T-helper 17 cell (primary cell): ENCODE results near the gene SYT9. TPM values are rescaled to one million over a fixed set of nuclear protein-coding genes. Genes with fewer than 3 reads are reported as not detected.

Source experiments
- ATAC-seq: fragments of 150-1000 bp; cut with Tn5 transposase; 2 replicates; pipeline ENCODE4 v1.10.0; 2021; ENCODE audit warnings: mild to moderate bottlenecking, moderate library complexity
- DNase-seq, 3 donors: peaks; one replicate each; pipeline versions ENCODE4 v3.0.0 to v3.0.0-alpha.2; 2020 to 2021
- H3K9me3 ChIP-seq: one replicate; pipeline ENCODE4 v1.7.0; 2013; ENCODE audit warnings: low read length, mild to moderate bottlenecking; ENCODE audit not compliant: control insufficient read depth, poor library complexity, severe bottlenecking
- H3K27ac Mint-ChIP-seq: one replicate; pipeline ENCODE4 v1.8.0; 2022; ENCODE audit warnings: mild to moderate bottlenecking, moderate library complexity, mixed read lengths
- H3K27me3 Mint-ChIP-seq: one replicate; pipeline ENCODE4 v1.8.0; 2022; ENCODE audit warnings: mixed read lengths
- H3K36me3 Mint-ChIP-seq: one replicate; pipeline ENCODE4 v1.8.0; 2022; ENCODE audit warnings: low read depth, mixed read lengths
- H3K4me1 Mint-ChIP-seq: one replicate; pipeline ENCODE4 v1.8.0; 2022; ENCODE audit warnings: mild to moderate bottlenecking, mixed read lengths
- H3K4me3 Mint-ChIP-seq: one replicate; pipeline ENCODE4 v1.8.0; 2022; ENCODE audit warnings: mild to moderate bottlenecking, moderate library complexity, mixed read lengths
- total RNA-seq, 4 donors: library from RNA in 2 of 4; stranded (reverse) in 2 of 4; gene quantifications; one replicate each; pipeline ENCODE4 v1.2.3 and lab custom pipeline; 2022 to 2026

Gene SYT9
- total RNA-seq, 2 donors from 2014 or later: not detected

DNA sequence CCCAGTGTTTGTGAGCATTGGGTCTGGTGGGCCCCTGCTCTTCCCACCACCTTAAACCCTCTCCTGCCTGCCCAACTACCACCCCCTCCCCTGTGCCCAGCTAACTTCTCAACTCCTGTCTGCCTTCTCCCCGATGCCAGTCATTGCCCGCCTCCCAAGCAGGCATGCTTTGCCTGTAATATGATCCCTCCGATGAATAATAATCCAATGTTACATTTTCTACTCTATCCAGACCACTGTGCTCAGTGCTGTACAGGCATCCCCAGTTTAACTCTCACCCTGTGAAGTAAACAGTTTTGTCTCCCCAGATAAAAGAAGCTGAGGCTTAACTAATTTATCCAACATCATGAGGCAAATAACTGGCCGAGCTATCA lies 198.1 kb downstream of the SYT9 start:
- no peak overlapping the region for H3K4me3 Mint-ChIP-seq
- H3K27ac Mint-ChIP-seq: no peak overlapping the region

GRCh38 chr11:7450836-7451235 lies 199.1 kb downstream of the SYT9 start:
- peaks cover 3% of the 10 kb centered on the region for H3K36me3 Mint-ChIP-seq
- peaks cover 6% of the 10 kb centered on the region for H3K27me3 Mint-ChIP-seq

More for the DNA sequence above, 198.1 kb downstream of the SYT9 start:
- DNase-seq (no peak), ATAC-seq (no peak)
- peaks cover 3% of the 10 kb centered on the region for H3K36me3 Mint-ChIP-seq
- peaks cover 14% of the 10 kb centered on the region for H3K27me3 Mint-ChIP-seq
- peaks cover 2% of the 10 kb centered on the region for H3K4me1 Mint-ChIP-seq
- no peaks in the 10 kb centered on the region for H3K9me3 ChIP-seq

GRCh38 chr11:7451520-7451919 lies 199.8 kb downstream of the SYT9 start:
- DNase-seq: no peak
- H3K9me3 ChIP-seq: no peaks in the 10 kb centered on the region
- H3K4me1 Mint-ChIP-seq: peaks cover 2% of the 10 kb centered on the region
- H3K27me3 Mint-ChIP-seq: peaks cover 5% of the 10 kb centered on the region
- H3K4me3 Mint-ChIP-seq: no peak overlapping the region
- no peak for ATAC-seq
- peaks cover 3% of the 10 kb centered on the region for H3K36me3 Mint-ChIP-seq
- H3K27ac Mint-ChIP-seq: no peak overlapping the region

More at GRCh38 chr11:7450836-7451235, 199.1 kb downstream of the SYT9 start:
- Mint-ChIP-seq H3K27ac (no peak overlapping the region), H3K4me3 (no peak overlapping the region), H3K4me1 (peaks cover 2% of the 10 kb centered on the region)
- H3K9me3 ChIP-seq: no peaks in the 10 kb centered on the region
- no peak for DNase-seq
- no peak for ATAC-seq

DNA sequence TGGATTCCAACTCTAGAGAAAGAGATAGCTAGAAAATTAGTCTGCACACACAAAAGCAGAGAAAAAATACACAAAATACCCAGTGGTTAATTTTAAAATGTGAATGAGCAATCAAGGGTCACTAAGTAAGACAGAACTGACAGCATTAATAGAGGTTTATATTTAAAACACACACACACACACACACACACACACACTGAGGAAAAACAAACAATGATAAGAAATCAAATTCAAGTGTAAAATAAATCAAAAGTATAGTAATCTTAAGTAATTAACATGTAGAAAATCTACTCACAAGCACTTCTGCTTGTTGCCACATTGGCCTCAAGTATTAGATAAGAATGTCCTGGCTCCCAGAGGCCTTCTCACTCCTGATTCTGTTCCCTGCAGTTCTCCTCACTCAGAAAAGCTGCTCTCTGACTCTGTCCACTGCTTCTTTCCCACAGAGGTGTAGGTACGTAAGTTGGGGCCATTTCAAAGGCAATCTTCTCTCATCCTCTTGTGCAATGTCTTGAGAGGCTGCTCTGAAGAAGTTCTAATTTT lies 200.3 kb downstream of the SYT9 start:
- H3K27me3 Mint-ChIP-seq: peaks cover 4% of the 10 kb centered on the region
- peaks cover 3% of the 10 kb centered on the region for H3K36me3 Mint-ChIP-seq
- no peak for DNase-seq
- H3K27ac Mint-ChIP-seq: no peak overlapping the region
- H3K4me3 Mint-ChIP-seq: no peak overlapping the region
- H3K9me3 ChIP-seq: no peaks in the 10 kb centered on the region
- no peak for ATAC-seq
- peaks cover 2% of the 10 kb centered on the region for H3K4me1 Mint-ChIP-seq

DNA sequence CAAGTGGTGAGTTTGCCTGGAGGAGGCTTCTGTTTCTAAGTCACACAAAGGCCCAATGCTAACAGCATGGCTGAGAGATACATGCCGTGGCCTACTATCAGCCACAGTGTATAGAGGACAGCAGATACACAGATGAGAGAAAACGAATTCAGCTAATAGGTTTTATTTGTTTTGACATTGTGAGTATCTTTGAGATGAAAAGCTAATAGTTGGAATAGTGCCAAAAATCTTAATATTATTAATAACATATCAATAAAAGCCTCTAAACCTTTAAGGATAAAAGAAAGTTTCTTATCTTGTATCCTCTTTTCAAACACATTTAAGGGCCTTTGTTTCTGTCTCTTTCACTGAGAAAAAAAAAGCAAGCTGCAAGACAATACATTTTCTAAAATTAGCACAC lies 203.2 kb downstream of the SYT9 start:
- DNase-seq: no peak
- Mint-ChIP-seq H3K4me1 (peaks cover 1% of the 10 kb centered on the region), H3K27me3 (no peaks in the 10 kb centered on the region), H3K27ac (no peak overlapping the region), H3K4me3 (no peak overlapping the region), H3K36me3 (no peaks in the 10 kb centered on the region)
- no peaks in the 10 kb centered on the region for H3K9me3 ChIP-seq
- ATAC-seq: no peak

DNA sequence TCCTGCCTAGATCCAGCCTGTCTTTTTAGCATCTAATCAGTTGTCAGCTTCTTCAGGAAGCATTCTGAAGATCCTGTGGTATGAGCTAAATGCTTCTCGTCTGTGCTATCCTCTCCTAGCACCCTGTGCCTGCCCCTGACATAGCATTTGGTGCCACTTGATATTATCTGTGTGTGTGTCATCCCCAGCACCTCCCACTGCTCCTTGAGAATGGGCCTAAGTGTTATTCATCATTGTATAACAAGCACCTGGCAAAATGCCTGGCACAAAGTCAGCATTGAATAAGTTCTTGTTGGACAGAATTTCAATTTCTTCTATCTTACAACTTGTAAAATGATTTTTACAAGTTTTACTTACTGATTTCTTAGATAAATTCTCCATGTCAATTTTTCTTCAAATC lies 205.5 kb downstream of the SYT9 start:
- Mint-ChIP-seq H3K4me3 (no peak overlapping the region), H3K27me3 (no peaks in the 10 kb centered on the region), H3K36me3 (no peaks in the 10 kb centered on the region), H3K27ac (peak overlapping the region; percentile 29), H3K4me1 (peaks cover 1% of the 10 kb centered on the region)
- no peaks in the 10 kb centered on the region for H3K9me3 ChIP-seq
- DNase-seq: no peak
- no peak for ATAC-seq

GRCh38 chr11:7462706-7463105 lies 211.0 kb downstream of the SYT9 start:
- Mint-ChIP-seq H3K4me1 (peaks cover 5% of the 10 kb centered on the region), H3K36me3 (no peaks in the 10 kb centered on the region), H3K27ac (no peak overlapping the region), H3K27me3 (no peaks in the 10 kb centered on the region), H3K4me3 (no peak overlapping the region)
- ATAC-seq (no peak), DNase-seq (no peak)
- no peaks in the 10 kb centered on the region for H3K9me3 ChIP-seq

DNA sequence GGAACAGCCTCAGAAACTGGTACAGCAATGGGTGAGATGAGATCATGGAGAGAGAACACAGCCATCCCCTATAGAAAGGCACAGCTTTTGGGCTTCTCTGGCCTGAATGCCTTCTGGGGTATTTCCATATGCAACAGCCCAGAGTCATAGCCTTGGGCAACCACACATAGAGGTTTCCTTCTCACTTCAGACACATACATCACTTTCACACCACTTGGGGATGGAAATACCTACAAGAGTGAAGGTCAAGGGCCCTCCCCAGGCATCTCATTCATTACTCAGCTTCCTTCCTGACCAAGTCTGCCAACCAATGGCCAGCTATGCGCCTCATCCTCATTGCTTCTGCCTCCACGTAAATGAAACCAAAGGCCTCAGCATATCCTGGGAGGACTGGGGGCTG lies 215.9 kb downstream of the SYT9 start:
- H3K27me3 Mint-ChIP-seq: no peaks in the 10 kb centered on the region
- no peak for DNase-seq
- ATAC-seq: no peak
- peaks cover 6% of the 10 kb centered on the region for H3K4me1 Mint-ChIP-seq
- no peaks in the 10 kb centered on the region for H3K9me3 ChIP-seq
- H3K36me3 Mint-ChIP-seq: no peaks in the 10 kb centered on the region
- no peak overlapping the region for H3K27ac Mint-ChIP-seq
- H3K4me3 Mint-ChIP-seq: no peak overlapping the region

DNA sequence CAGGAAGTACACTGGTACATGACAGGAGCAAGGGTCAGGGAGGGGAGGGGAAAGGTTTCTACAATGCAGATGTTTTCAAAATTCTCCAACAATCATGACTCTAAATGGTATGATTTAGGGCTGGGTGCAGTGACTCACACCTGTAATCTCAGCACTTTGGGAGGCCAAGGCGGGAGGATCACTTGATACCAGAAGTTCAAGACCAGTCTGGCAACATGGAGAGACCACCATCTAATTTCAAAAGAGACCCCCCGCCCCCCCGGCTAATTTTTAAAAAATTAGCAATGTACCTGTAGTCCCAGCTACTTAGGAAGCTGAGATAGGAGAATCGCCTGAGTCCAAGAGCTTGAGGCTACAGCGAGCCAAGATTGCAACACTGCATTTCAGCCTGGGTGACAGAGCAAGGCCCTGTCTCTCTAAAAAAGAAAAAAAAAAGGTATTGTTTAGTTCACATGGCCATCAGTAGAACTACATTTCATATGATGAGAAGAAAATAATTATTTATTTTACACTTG lies 217.7 kb downstream of the SYT9 start:
- Mint-ChIP-seq H3K27ac (no peak overlapping the region), H3K27me3 (no peaks in the 10 kb centered on the region)
- no peaks in the 10 kb centered on the region for H3K9me3 ChIP-seq

GRCh38 chr11:7471071-7471470 lies 219.4 kb downstream of the SYT9 start:
- Mint-ChIP-seq H3K4me1 (peaks cover 9% of the 10 kb centered on the region), H3K36me3 (no peaks in the 10 kb centered on the region), H3K27me3 (peaks cover under 1% of the 10 kb centered on the region), H3K27ac (no peak overlapping the region), H3K4me3 (no peak overlapping the region)
- ATAC-seq (no peak), DNase-seq (no peak)
- no peaks in the 10 kb centered on the region for H3K9me3 ChIP-seq

More for the DNA sequence above, 217.7 kb downstream of the SYT9 start:
- DNase-seq (no peak), ATAC-seq (no peak)
- Mint-ChIP-seq H3K4me1 (peaks cover 4% of the 10 kb centered on the region), H3K4me3 (no peak overlapping the region), H3K36me3 (no peaks in the 10 kb centered on the region)

- H3K9me3 ChIP-seq: no peaks in the 10 kb centered on the region
- H3K36me3 Mint-ChIP-seq: no peaks in the 10 kb centered on the region
- ATAC-seq (peak; percentile 72), DNase-seq (no peak)
- H3K27ac Mint-ChIP-seq: no peak overlapping the region
- H3K4me1 Mint-ChIP-seq: peaks cover 13% of the 10 kb centered on the region
- H3K27me3 Mint-ChIP-seq: peaks cover 21% of the 10 kb centered on the region
- H3K4me3 Mint-ChIP-seq: no peak overlapping the region
Observed at GRCh38 chr11:7473717-7474116, 222.0 kb downstream of the SYT9 start.

- ATAC-seq: no peak
- Mint-ChIP-seq H3K27me3 (peaks cover 31% of the 10 kb centered on the region), H3K4me1 (peaks cover 8% of the 10 kb centered on the region), H3K4me3 (no peak overlapping the region), H3K27ac (no peak overlapping the region), H3K36me3 (peaks cover 2% of the 10 kb centered on the region)
- no peaks in the 10 kb centered on the region for H3K9me3 ChIP-seq
- DNase-seq: no peak
Observed at GRCh38 chr11:7480113-7480512, 228.4 kb downstream of the SYT9 start.

DNA sequence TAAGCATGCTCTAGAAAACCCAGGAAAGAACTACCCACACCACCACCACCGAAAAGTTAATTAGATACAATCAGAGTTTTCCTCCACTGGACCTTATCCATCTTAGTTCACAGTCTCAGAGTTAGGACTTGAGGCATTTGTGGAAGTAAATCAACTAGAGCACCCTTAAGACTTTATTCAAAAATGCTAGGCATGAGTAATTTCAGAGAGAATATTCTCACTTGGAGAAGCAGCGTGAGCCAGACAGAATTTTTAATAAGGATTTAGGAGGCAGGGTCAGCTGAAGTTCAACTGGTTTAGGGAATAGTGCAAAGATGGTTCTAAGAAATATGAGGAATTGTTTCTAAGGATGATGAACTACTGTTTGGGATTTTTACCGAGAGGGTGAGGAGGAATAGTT lies 232.4 kb downstream of the SYT9 start:
- peaks cover 12% of the 10 kb centered on the region for H3K27me3 Mint-ChIP-seq
- DNase-seq: no peak
- no peak overlapping the region for H3K27ac Mint-ChIP-seq
- ATAC-seq: no peak
- no peaks in the 10 kb centered on the region for H3K4me1 Mint-ChIP-seq
- H3K4me3 Mint-ChIP-seq: no peak overlapping the region
- H3K36me3 Mint-ChIP-seq: peaks cover 2% of the 10 kb centered on the region
- no peaks in the 10 kb centered on the region for H3K9me3 ChIP-seq

- ATAC-seq: no peak
- no peak overlapping the region for H3K27ac Mint-ChIP-seq
Observed at GRCh38 chr11:7484645-7485044, 232.9 kb downstream of the SYT9 start.

More at GRCh38 chr11:7484645-7485044, 232.9 kb downstream of the SYT9 start:
- H3K27me3 Mint-ChIP-seq: peaks cover 12% of the 10 kb centered on the region
- no peak for DNase-seq
- no peaks in the 10 kb centered on the region for H3K9me3 ChIP-seq
- H3K4me1 Mint-ChIP-seq: no peaks in the 10 kb centered on the region
- no peak overlapping the region for H3K4me3 Mint-ChIP-seq
- peaks cover 6% of the 10 kb centered on the region for H3K36me3 Mint-ChIP-seq
